GM23338 (cell line): Measurements from ENCODE around the gene PVALB. TPM values are rescaled to one million over a fixed set of nuclear protein-coding genes. Genes with fewer than 3 reads are reported as not detected.

Experiments
- ATAC-seq: fragments of 200-7000 bp; cut with Tn5 transposase; 3 replicates; pipeline ENCODE4 v1.9.1; 2020
- DNase-seq: peaks from one replicate; pipeline ENCODE4 v3.0.0-alpha.2; 2015; ENCODE audit warnings: low spot score
- H2AFZ ChIP-seq: fragments of 200-600 bp; sonication (generic); 2 replicates; pipeline ENCODE4 v1.8.0; 2016; ENCODE audit warnings: antibody characterized with exemption, mild to moderate bottlenecking, moderate library complexity
- H3F3A ChIP-seq: fragments of 200-600 bp; sonication (generic); replicated peaks from 2 replicates; pipeline ENCODE4 v1.8.0; 2017; ENCODE audit warnings: antibody characterized with exemption, mixed run types, low read depth
- H3K27ac ChIP-seq: fragments of 200-600 bp; sonication (generic); 2 replicates; pipeline ENCODE4 v1.6.1; 2016; ENCODE audit warnings: low read depth
- H3K27me3 ChIP-seq: fragments of 200-600 bp; sonication (generic); 2 replicates; pipeline ENCODE4 v1.8.0; 2016; ENCODE audit warnings: mild to moderate bottlenecking, mixed run types, moderate library complexity; ENCODE audit not compliant: insufficient read depth
- H3K36me3 ChIP-seq: fragments of 200-600 bp; sonication (generic); 2 replicates; pipeline ENCODE4 v1.8.0; 2016; ENCODE audit warnings: mild to moderate bottlenecking; ENCODE audit not compliant: insufficient read depth
- H3K4me1 ChIP-seq: fragments of 200-600 bp; sonication (generic); 2 replicates; pipeline ENCODE4 v1.8.0; 2016; ENCODE audit warnings: mild to moderate bottlenecking, moderate library complexity; ENCODE audit not compliant: insufficient read depth
- H3K4me2 ChIP-seq: fragments of 200-600 bp; sonication (generic); 2 replicates; pipeline ENCODE4 v1.7.1; 2017; ENCODE audit warnings: mixed run types
- H3K4me3 ChIP-seq: fragments of 200-600 bp; sonication (generic); 2 replicates; pipeline ENCODE4 v1.6.1; 2016; ENCODE audit warnings: mixed run types
- H3K79me2 ChIP-seq: fragments of 200-600 bp; sonication (generic); replicated peaks from 2 replicates; pipeline ENCODE4 v1.8.0; 2017; ENCODE audit warnings: mild to moderate bottlenecking; ENCODE audit not compliant: insufficient read depth
- H3K9me2 ChIP-seq: fragments of 200-600 bp; sonication (generic); 2 replicates; pipeline ENCODE4 v1.8.0; 2017; ENCODE audit not compliant: insufficient read depth
- H4K20me1 ChIP-seq: fragments of 200-600 bp; sonication (generic); replicated peaks from 2 replicates; pipeline ENCODE4 v1.8.0; 2017; ENCODE audit warnings: mild to moderate bottlenecking; ENCODE audit not compliant: insufficient read depth
- H3K27ac Mint-ChIP-seq: 2 replicates; pipeline ENCODE4 v1.8.0; 2020; ENCODE audit warnings: inconsistent platforms, mild to moderate bottlenecking, moderate library complexity, mixed read lengths
- H3K27me3 Mint-ChIP-seq: 3 replicates; pipeline ENCODE4 v1.8.0; 2022; ENCODE audit warnings: low read depth, mild to moderate bottlenecking, moderate library complexity, mixed read lengths, inconsistent platforms; ENCODE audit not compliant: insufficient read depth, poor library complexity
- H3K36me3 Mint-ChIP-seq: 3 replicates; pipeline ENCODE4 v1.8.0; 2021; ENCODE audit warnings: low read depth, mild to moderate bottlenecking, inconsistent platforms, moderate library complexity, mixed read lengths
- H3K4me1 Mint-ChIP-seq: 3 replicates; pipeline ENCODE4 v1.8.0; 2020; ENCODE audit warnings: mild to moderate bottlenecking, inconsistent platforms, mixed read lengths
- H3K4me3 Mint-ChIP-seq: 3 replicates; pipeline ENCODE4 v1.8.0; 2021; ENCODE audit warnings: moderate library complexity, mild to moderate bottlenecking, inconsistent platforms, mixed read lengths
- H3K9me3 Mint-ChIP-seq: 3 replicates; pipeline ENCODE4 v1.8.0; 2020; ENCODE audit warnings: moderate library complexity, mild to moderate bottlenecking, inconsistent platforms, mixed read lengths
- CREB1 ChIP-seq: fragments of 250-450 bp; sonication (Bioruptor Pico); IDR thresholded peaks from 2 replicates; pipeline ENCODE4 v1.5.0; 2020; ENCODE audit warnings: low read depth, mild to moderate bottlenecking, moderate library complexity
- CTCF ChIP-seq, 2 experiments: fragments of 200-600 bp in 1 of 2; sonication (generic) in 1 of 2; conservative IDR thresholded peaks; 2 replicates each; pipeline versions ENCODE4 v1.5.1 to v1.6.1; 2016 to 2017; ENCODE audit warnings: antibody characterized with exemption in 2 of 2, low read depth in 2 of 2, mild to moderate bottlenecking in 2 of 2, moderate library complexity in 1 of 2
- ETS1 ChIP-seq: IDR thresholded peaks from 2 replicates; pipeline ENCODE4 v1.6.1; 2016; ENCODE audit warnings: antibody characterized with exemption
- EZH2 ChIP-seq: fragments of 200-600 bp; sonication (generic); IDR thresholded peaks from one replicate; pipeline ENCODE4 v1.8.0; 2017; ENCODE audit warnings: antibody characterized with exemption, mild to moderate bottlenecking, low read depth; ENCODE audit not compliant: unreplicated experiment
- EZH2phosphoT487 ChIP-seq: fragments of 200-600 bp; sonication (generic); IDR thresholded peaks from one replicate; pipeline ENCODE4 v1.8.1; 2018; ENCODE audit warnings: antibody characterized with exemption; ENCODE audit not compliant: unreplicated experiment
- JUNB ChIP-seq: IDR thresholded peaks from one replicate; pipeline ENCODE4 v1.6.1; 2016; ENCODE audit warnings: antibody characterized with exemption; ENCODE audit not compliant: unreplicated experiment
- NANOG ChIP-seq: IDR thresholded peaks from 2 replicates; pipeline ENCODE4 v1.6.1; 2016; ENCODE audit warnings: antibody characterized with exemption, borderline replicate concordance
- POLR2AphosphoS5 ChIP-seq: IDR thresholded peaks from 2 replicates; pipeline ENCODE4 v1.6.1; 2016; ENCODE audit warnings: antibody characterized with exemption, low read depth
- STAT1 ChIP-seq: IDR thresholded peaks from one replicate; pipeline ENCODE4 v1.6.1; 2016; ENCODE audit warnings: antibody characterized with exemption; ENCODE audit not compliant: unreplicated experiment
- ZNF114 ChIP-seq: fragments of 250-450 bp; sonication (Bioruptor Pico); IDR thresholded peaks from 2 replicates; pipeline ENCODE4 v1.5.0; 2020; ENCODE audit warnings: mild to moderate bottlenecking, moderate library complexity
- ZNF331 ChIP-seq: fragments of 250-450 bp; sonication (Bioruptor Pico); IDR thresholded peaks from 2 replicates; pipeline ENCODE4 v1.5.0; 2020; ENCODE audit warnings: low read depth, mild to moderate bottlenecking, moderate library complexity
- polyA plus RNA-seq: library from polyadenylated mRNA; unstranded; fragments of >200 nt; fragmentation: Nextera tagmentation; extraction: Ambion mirVana; gene quantifications from 2 replicates; pipeline ENCODE4 v1.2.1, GENCODE V29; 2016
- total RNA-seq: library from RNA; depleted of rRNA; stranded (reverse); fragments of >200 nt; shearing (Covaris generic); gene quantifications from 2 replicates; pipeline ENCODE4 v1.2.3, GENCODE V29; 2014
- TF ChIP-seq, protein P1 (sequence below): IDR thresholded peaks from one replicate; pipeline ENCODE4 v1.6.1; 2018; ENCODE audit warnings: antibody characterized with exemption; ENCODE audit not compliant: unreplicated experiment
- TF ChIP-seq, protein P2 (sequence below): fragments of 250-450 bp; sonication (Bioruptor Pico); IDR thresholded peaks from 2 replicates; pipeline ENCODE4 v1.5.0; 2020; ENCODE audit warnings: mild to moderate bottlenecking, moderate library complexity

Gene PVALB
- total and polyA plus RNA-seq, 2 experiments from 2014 or later = 7.9 TPM; not detected in 1

- Mint-ChIP-seq H3K9me3 (no peaks in the 10 kb centered on the region), H3K4me3 (no peak overlapping the region), H3K4me1 (peaks cover 16% of the 10 kb centered on the region), H3K27me3 (peaks cover 8% of the 10 kb centered on the region), H3K27ac (no peak overlapping the region), H3K36me3 (peaks cover 21% of the 10 kb centered on the region)
- no peak overlapping the region for H2AFZ ChIP-seq
- H3K4me3 ChIP-seq = no peak overlapping the region
- no peaks in the 10 kb centered on the region for H3K79me2 ChIP-seq
- no peaks in the 10 kb centered on the region for H3K4me1 ChIP-seq
- no peak overlapping the region for H3K4me2 ChIP-seq
- no peaks in the 10 kb centered on the region for H3K36me3 ChIP-seq
- H3K9me2 ChIP-seq = no peaks in the 10 kb centered on the region
- ATAC-seq (no peak), DNase-seq (no peak)
- no peaks in the 10 kb centered on the region for H3F3A ChIP-seq
- H3K27ac ChIP-seq = no peak overlapping the region
- H4K20me1 ChIP-seq = no peaks in the 10 kb centered on the region; the same call in 1 of the 2 replicates
- TF ChIP-seq EZH2phosphoT487 = no peak
- no peak for TF ChIP-seq ETS1
- TF ChIP-seq POLR2AphosphoS5 = no peak
- TF ChIP-seq, protein P1, sequence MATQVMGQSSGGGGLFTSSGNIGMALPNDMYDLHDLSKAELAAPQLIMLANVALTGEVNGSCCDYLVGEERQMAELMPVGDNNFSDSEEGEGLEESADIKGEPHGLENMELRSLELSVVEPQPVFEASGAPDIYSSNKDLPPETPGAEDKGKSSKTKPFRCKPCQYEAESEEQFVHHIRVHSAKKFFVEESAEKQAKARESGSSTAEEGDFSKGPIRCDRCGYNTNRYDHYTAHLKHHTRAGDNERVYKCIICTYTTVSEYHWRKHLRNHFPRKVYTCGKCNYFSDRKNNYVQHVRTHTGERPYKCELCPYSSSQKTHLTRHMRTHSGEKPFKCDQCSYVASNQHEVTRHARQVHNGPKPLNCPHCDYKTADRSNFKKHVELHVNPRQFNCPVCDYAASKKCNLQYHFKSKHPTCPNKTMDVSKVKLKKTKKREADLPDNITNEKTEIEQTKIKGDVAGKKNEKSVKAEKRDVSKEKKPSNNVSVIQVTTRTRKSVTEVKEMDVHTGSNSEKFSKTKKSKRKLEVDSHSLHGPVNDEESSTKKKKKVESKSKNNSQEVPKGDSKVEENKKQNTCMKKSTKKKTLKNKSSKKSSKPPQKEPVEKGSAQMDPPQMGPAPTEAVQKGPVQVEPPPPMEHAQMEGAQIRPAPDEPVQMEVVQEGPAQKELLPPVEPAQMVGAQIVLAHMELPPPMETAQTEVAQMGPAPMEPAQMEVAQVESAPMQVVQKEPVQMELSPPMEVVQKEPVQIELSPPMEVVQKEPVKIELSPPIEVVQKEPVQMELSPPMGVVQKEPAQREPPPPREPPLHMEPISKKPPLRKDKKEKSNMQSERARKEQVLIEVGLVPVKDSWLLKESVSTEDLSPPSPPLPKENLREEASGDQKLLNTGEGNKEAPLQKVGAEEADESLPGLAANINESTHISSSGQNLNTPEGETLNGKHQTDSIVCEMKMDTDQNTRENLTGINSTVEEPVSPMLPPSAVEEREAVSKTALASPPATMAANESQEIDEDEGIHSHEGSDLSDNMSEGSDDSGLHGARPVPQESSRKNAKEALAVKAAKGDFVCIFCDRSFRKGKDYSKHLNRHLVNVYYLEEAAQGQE = no peak
- TF ChIP-seq, protein P2, sequence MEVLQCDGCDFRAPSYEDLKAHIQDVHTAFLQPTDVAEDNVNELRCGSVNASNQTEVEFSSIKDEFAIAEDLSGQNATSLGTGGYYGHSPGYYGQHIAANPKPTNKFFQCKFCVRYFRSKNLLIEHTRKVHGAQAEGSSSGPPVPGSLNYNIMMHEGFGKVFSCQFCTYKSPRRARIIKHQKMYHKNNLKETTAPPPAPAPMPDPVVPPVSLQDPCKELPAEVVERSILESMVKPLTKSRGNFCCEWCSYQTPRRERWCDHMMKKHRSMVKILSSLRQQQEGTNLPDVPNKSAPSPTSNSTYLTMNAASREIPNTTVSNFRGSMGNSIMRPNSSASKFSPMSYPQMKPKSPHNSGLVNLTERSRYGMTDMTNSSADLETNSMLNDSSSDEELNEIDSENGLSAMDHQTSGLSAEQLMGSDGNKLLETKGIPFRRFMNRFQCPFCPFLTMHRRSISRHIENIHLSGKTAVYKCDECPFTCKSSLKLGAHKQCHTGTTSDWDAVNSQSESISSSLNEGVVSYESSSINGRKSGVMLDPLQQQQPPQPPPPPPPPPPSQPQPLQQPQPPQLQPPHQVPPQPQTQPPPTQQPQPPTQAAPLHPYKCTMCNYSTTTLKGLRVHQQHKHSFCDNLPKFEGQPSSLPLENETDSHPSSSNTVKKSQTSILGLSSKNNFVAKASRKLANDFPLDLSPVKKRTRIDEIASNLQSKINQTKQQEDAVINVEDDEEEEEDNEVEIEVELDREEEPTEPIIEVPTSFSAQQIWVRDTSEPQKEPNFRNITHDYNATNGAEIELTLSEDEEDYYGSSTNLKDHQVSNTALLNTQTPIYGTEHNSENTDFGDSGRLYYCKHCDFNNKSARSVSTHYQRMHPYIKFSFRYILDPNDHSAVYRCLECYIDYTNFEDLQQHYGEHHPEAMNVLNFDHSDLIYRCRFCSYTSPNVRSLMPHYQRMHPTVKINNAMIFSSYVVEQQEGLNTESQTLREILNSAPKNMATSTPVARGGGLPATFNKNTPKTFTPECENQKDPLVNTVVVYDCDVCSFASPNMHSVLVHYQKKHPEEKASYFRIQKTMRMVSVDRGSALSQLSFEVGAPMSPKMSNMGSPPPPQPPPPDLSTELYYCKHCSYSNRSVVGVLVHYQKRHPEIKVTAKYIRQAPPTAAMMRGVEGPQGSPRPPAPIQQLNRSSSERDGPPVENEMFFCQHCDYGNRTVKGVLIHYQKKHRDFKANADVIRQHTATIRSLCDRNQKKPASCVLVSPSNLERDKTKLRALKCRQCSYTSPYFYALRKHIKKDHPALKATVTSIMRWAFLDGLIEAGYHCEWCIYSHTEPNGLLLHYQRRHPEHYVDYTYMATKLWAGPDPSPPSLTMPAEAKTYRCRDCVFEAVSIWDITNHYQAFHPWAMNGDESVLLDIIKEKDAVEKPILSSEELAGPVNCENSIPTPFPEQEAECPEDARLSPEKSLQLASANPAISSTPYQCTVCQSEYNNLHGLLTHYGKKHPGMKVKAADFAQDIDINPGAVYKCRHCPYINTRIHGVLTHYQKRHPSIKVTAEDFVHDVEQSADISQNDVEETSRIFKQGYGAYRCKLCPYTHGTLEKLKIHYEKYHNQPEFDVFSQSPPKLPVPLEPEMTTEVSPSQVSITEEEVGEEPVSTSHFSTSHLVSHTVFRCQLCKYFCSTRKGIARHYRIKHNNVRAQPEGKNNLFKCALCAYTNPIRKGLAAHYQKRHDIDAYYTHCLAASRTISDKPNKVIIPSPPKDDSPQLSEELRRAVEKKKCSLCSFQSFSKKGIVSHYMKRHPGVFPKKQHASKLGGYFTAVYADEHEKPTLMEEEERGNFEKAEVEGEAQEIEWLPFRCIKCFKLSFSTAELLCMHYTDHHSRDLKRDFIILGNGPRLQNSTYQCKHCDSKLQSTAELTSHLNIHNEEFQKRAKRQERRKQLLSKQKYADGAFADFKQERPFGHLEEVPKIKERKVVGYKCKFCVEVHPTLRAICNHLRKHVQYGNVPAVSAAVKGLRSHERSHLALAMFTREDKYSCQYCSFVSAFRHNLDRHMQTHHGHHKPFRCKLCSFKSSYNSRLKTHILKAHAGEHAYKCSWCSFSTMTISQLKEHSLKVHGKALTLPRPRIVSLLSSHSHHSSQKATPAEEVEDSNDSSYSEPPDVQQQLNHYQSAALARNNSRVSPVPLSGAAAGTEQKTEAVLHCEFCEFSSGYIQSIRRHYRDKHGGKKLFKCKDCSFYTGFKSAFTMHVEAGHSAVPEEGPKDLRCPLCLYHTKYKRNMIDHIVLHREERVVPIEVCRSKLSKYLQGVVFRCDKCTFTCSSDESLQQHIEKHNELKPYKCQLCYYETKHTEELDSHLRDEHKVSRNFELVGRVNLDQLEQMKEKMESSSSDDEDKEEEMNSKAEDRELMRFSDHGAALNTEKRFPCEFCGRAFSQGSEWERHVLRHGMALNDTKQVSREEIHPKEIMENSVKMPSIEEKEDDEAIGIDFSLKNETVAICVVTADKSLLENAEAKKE (CRISPR knock-in tag) = no peak
- no peak for TF ChIP-seq STAT1
- no peak for TF ChIP-seq CTCF (conservative IDR thresholded peaks at IDR 0.05; ENCODE audit: low read depth in 2 of 2)
- no peak for TF ChIP-seq ZNF331
- no peak for TF ChIP-seq JUNB
- no peak for TF ChIP-seq NANOG
- TF ChIP-seq EZH2 = no peak
- TF ChIP-seq CREB1 (CRISPR knock-in tag) = no peak
- TF ChIP-seq ZNF114 (CRISPR knock-in tag) = no peak
- H3K27me3 ChIP-seq = no peaks in the 10 kb centered on the region
Measured at GRCh38 chr22:36761553-36762240, 55.1 kb downstream of the PVALB start.
